Esophagus squamous epithelium (tissue), 5 donors: ENCODE measurements around the gene PGP. TPM values are rescaled to one million over a fixed set of nuclear protein-coding genes. Genes with fewer than 3 reads are reported as not detected.
"Not testable (repeated sequence)": the region's sequence is repeated elsewhere in the genome, so short reads cannot be mapped to it uniquely, and the experiment has no call there.

Experiments used
- DNase-seq: peaks from one replicate; lab custom pipeline; 2025; lab: John Stamatoyannopoulos, UW
- H3K27ac ChIP-seq, 4 donors: fragments of 200-600 bp; sonication (generic); one replicate each; pipeline ENCODE4 v1.5.1; 2016 to 2019; ENCODE audit warnings: mild to moderate bottlenecking in 1 of 4
- H3K27me3 ChIP-seq, 4 donors: fragments of 200-600 bp; sonication (generic); 1 replicate in 3 of 4; 2 replicates in 1 of 4; pipeline versions ENCODE4 v1.5.1 to v1.6.0; 2017 to 2021; ENCODE audit warnings: antibody characterized with exemption in 1 of 4
- H3K36me3 ChIP-seq, 3 donors: fragments of 200-600 bp; sonication (generic); one replicate each; pipeline ENCODE4 v1.5.1; 2016 to 2019
- H3K4me1 ChIP-seq, 3 donors: fragments of 200-600 bp; sonication (generic); one replicate each; pipeline ENCODE4 v1.5.1; 2017 to 2019
- H3K4me3 ChIP-seq, 4 donors: fragments of 200-600 bp; sonication (generic); 1 replicate in 3 of 4; 2 replicates in 1 of 4; pipeline ENCODE4 v1.5.1; 2016 to 2019; ENCODE audit warnings: mild to moderate bottlenecking in 2 of 4, moderate library complexity in 1 of 4
- H3K9me3 ChIP-seq, 3 donors: fragments of 200-600 bp; sonication (generic); one replicate each; pipeline ENCODE4 v1.5.1; 2016 to 2019
- POLR2A ChIP-seq, 4 donors: fragments of 450-650 bp; IDR thresholded peaks; one replicate each; pipeline ENCODE4 v1.6.1; 2017; ENCODE audit warnings: antibody characterized with exemption in 4 of 4, mild to moderate bottlenecking in 4 of 4, moderate library complexity in 3 of 4
- WGBS, 2 donors: methylation state at CpG; one replicate each; pipeline ENCODE4 v1.1.5; 2018; 5-methylcytosine and 5-hydroxymethylcytosine counted together
- intact Hi-C: fragments of 100-400 bp; cut with DNase I; formaldehyde crosslinking; loops from one replicate; pipeline ENCODE4 v1.15.0; 2022
- total RNA-seq, 4 donors: library from RNA; depleted of rRNA; stranded (reverse); fragments of >200 nt; gene quantifications; one replicate each; pipeline ENCODE4 v1.1.0, GENCODE V29; 2016
- TF ChIP-seq, protein P1 (sequence below), 6 experiments: fragments of 450-650 bp in 4 of 6; fragments of 200-600 bp in 2 of 6; sonication (generic) in 2 of 6; IDR thresholded peaks; one replicate each; pipeline ENCODE4 v1.5.1; 2016 to 2019; ENCODE audit warnings: antibody characterized with exemption in 6 of 6, mild to moderate bottlenecking in 4 of 6, moderate library complexity in 4 of 6
- donor health status: DM: yes; HTN: yes; CAD: no.

Gene PGP, protein sequence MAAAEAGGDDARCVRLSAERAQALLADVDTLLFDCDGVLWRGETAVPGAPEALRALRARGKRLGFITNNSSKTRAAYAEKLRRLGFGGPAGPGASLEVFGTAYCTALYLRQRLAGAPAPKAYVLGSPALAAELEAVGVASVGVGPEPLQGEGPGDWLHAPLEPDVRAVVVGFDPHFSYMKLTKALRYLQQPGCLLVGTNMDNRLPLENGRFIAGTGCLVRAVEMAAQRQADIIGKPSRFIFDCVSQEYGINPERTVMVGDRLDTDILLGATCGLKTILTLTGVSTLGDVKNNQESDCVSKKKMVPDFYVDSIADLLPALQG
- total RNA-seq: 10 to 100 TPM in 1 of 4 donors, 1 to 10 TPM in 3; 5.5 to 14.2 (median 7.4) TPM

GRCh38 chr16:2214719-2214968 is at the start of gene PGP:
Gene PGP, minus strand, starts transcription at chr16:2214840. Its CDS starts 63 bp downstream, at chr16:2214777.
- intact Hi-C loops: no loop called here
- DNase-seq: no peak
- H3K9me3 ChIP-seq: no peaks in the 10 kb centered on the region
- peaks cover 20 to 40% (median 25%) of the 10 kb centered on the region in 3 donors for H3K4me1 ChIP-seq
- H3K27ac ChIP-seq: peak within 1 kb of the TSS; percentile 80 to 95 (median 92)
- TF ChIP-seq, protein P1, sequence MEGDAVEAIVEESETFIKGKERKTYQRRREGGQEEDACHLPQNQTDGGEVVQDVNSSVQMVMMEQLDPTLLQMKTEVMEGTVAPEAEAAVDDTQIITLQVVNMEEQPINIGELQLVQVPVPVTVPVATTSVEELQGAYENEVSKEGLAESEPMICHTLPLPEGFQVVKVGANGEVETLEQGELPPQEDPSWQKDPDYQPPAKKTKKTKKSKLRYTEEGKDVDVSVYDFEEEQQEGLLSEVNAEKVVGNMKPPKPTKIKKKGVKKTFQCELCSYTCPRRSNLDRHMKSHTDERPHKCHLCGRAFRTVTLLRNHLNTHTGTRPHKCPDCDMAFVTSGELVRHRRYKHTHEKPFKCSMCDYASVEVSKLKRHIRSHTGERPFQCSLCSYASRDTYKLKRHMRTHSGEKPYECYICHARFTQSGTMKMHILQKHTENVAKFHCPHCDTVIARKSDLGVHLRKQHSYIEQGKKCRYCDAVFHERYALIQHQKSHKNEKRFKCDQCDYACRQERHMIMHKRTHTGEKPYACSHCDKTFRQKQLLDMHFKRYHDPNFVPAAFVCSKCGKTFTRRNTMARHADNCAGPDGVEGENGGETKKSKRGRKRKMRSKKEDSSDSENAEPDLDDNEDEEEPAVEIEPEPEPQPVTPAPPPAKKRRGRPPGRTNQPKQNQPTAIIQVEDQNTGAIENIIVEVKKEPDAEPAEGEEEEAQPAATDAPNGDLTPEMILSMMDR (IDR thresholded peaks at IDR 0.05): no peak
- TF ChIP-seq POLR2A (IDR thresholded peaks at IDR 0.05): no peak
- H3K36me3 ChIP-seq: peaks cover 0 to 10% (median 0%) of the 10 kb centered on the region in 3 donors
- no peaks in the 10 kb centered on the region for H3K27me3 ChIP-seq
- WGBS, 2 donors: no CpG with 5 or more reads among the region's 48 CpGs
- peak within 1 kb of the TSS; percentile 67 to 92 (median 86) for H3K4me3 ChIP-seq

- H3K4me3 ChIP-seq, H3K9me3 ChIP-seq, DNase-seq, H3K27me3 ChIP-seq, H3K27ac ChIP-seq, intact Hi-C loops: not testable (repeated sequence)
- Histone ChIP-seq H3K36me3 (peaks cover 5 to 71% (median 43%) of the 10 kb centered on the region in 3 donors), H3K4me1 (peaks cover 5 to 41% (median 17%) of the 10 kb centered on the region in 3 donors)
- WGBS, 2 donors: 65 to 73% methylated on average over 4 to 8 of the region's 14 CpGs
Observed at GRCh38 chr16:2263026-2263425, 48.4 kb upstream of the PGP start.

GRCh38 chr16:2260250-2260649 is 45.6 kb upstream of the PGP start:
- H3K27me3 ChIP-seq: no peaks in the 10 kb centered on the region
- peaks cover 29 to 99% (median 71%) of the 10 kb centered on the region in 3 donors for H3K36me3 ChIP-seq
- DNase-seq: no peak
- intact Hi-C loops: no loop called here
- 93 to 95% methylated on average over 8 of the region's 8 CpGs for WGBS, 2 donors
- H3K9me3 ChIP-seq: no peaks in the 10 kb centered on the region
- no peak overlapping the region for H3K4me3 ChIP-seq
- TF ChIP-seq POLR2A (IDR thresholded peaks at IDR 0.05): no peak
- TF ChIP-seq, protein P1 (IDR thresholded peaks at IDR 0.05): no peak
- no peak overlapping the region for H3K27ac ChIP-seq
- peaks cover 0 to 21% (median 2%) of the 10 kb centered on the region in 3 donors for H3K4me1 ChIP-seq

- peaks cover 36 to 100% (median 74%) of the 10 kb centered on the region in 3 donors for H3K36me3 ChIP-seq
- H3K4me1 ChIP-seq, H3K27ac ChIP-seq, intact Hi-C loops, H3K27me3 ChIP-seq, H3K9me3 ChIP-seq, H3K4me3 ChIP-seq, DNase-seq: not testable (repeated sequence)
- WGBS, 2 donors: 91 to 92% methylated on average over 7 of the region's 7 CpGs
Observed at GRCh38 chr16:2258530-2258929, 43.9 kb upstream of the PGP start.

DNA sequence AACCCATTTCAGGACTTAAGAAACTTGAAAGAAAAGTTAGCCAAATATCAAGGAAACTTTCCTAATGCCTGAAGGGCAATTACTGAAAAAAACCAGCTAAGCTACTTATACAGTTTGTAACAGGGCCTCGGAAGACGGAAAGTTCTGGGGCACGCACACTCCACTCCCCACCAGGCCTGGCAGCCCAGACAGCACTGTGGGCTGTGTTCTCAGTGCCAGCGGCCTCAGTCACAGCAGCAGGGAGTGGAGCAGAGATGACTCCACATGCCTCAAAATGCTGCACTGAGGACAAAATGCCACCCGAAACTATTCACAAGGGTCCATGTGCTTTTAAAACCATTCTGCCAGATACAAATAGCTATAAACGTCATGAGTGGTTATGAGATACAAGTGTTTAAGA is 43.1 kb upstream of the PGP start:
- 84 to 90% methylated on average over 5 to 6 of the region's 6 CpGs for WGBS, 2 donors
- Histone ChIP-seq H3K27ac (no peak overlapping the region), H3K36me3 (peaks cover 38 to 100% (median 74%) of the 10 kb centered on the region in 3 donors), H3K4me1 (peaks cover 0 to under 1% (median 0%) of the 10 kb centered on the region in 3 donors), H3K4me3 (no peak overlapping the region), H3K27me3 (no peaks in the 10 kb centered on the region), H3K9me3 (no peaks in the 10 kb centered on the region)
- intact Hi-C loops: no loop called here
- no peak for DNase-seq
- TF ChIP-seq, protein P1 (IDR thresholded peaks at IDR 0.05): no peak
- no peak for TF ChIP-seq POLR2A (IDR thresholded peaks at IDR 0.05)

DNA sequence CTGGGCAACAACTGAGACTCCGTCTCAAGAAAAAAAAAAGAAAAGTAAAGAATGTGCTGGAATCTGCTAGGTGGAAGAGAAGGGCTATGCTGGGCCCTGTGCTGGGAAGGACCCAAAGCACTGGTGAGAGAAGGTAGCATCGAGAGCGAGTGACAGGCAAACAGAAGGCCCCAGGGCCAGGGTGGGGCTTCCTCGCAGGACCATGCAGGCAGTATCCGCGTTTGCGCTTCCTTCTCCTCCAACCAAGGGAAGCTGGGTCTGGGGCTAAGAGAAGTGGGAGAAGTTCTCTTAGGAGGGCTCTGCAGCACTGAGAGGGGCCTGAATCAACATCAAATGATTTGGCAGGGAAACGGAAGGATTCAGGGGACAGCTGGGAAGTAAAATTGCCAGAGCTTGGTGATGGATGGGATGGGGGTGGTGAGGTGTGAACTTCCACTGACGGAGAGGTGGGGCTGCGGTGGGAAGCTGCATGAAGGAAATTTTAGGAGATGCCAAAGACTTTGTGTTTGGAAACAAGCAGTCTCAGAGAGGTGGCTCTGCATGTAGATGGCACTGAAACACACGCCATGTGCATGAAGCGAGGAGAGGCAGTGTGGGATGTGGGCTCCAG is 42.0 kb upstream of the PGP start:
- 84 to 86% methylated on average over 12 of the region's 12 CpGs for WGBS, 2 donors
- intact Hi-C loops: no loop called here
- Histone ChIP-seq H3K4me3 (no peak overlapping the region), H3K9me3 (no peaks in the 10 kb centered on the region), H3K27me3 (no peaks in the 10 kb centered on the region), H3K36me3 (peaks cover 38 to 92% (median 63%) of the 10 kb centered on the region in 3 donors), H3K27ac (no peak overlapping the region), H3K4me1 (peaks cover 5 to 11% (median 9%) of the 10 kb centered on the region in 3 donors)
- TF ChIP-seq, protein P1 (IDR thresholded peaks at IDR 0.05): no peak
- no peak for TF ChIP-seq POLR2A (IDR thresholded peaks at IDR 0.05)
- DNase-seq: no peak
